Measurements from ENCODE around the gene DND1.
"Not testable (repeated sequence)": the region's sequence is repeated elsewhere in the genome, so short reads cannot be mapped to it uniquely, and the experiment has no call there.

Gene DND1

DNA sequence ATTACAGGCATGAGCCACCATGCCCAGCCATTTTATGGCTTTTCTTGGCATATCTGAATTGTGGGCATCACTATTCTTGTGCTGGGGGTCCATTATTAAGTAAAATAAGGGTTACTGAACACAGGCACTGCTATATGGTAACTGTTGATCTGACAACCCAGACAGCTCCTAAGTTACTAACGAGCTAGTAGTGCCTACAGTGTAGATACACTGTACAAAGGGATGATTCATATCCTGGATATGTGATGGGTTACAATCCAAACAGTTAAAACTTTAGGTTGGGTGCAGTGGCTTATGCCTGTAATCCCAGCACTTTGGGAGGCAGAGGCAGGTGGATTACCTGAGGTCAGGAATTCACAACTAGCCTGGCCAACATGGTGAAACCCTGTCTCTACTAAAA is 44.7 kb downstream of the DND1 start:
- DNase-seq, result no peak

DNA sequence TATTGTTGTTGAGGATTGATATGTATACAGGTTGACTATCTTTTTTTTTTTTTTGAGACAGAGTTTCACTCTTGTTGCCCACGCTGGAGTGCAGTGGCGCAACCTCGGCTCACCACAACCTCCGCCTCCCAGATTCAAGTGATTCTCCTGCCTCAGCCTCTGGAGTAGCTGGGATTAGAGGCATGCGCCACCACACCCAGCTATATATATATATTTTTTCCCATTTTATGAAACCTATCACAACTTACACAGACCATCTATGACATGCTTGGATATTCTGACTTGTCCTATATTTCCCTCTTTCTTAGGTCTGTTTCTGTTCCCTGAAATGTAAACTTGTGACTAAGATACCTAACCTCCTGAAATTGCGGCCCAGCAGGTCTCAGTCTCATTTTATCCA is 45.4 kb downstream of the DND1 start:
- no peak for DNase-seq

GRCh38 chr5:140624886-140625285 is 48.5 kb downstream of the DND1 start:
- DNase-seq, result not testable (repeated sequence)

DNA sequence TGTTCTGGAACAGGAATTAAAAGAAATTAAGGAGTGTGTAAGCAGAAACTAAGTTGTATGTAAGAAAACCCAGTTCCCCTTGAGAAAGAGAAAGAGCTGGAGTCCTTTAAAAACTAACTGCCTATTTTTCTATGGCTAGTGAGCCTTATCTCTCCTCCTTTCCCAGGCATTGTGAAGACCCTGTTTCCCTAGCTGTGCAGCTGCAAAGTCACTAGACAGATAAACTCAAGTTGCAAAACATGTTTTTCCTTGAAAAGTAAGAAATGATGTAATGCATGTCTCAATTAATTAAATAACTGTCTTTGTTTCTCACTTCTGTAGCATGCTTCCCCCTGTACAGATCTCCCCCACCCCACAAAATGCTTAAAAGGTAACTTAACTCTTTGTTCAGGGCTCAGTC is 50.3 kb downstream of the DND1 start:
- not testable (repeated sequence) for DNase-seq

- no peak for DNase-seq
These were observed 51.1 kb downstream of the DND1 start for GRCh38 chr5:140622301-140622700.
